ENCODE measurements around the gene HNRNPU.

- no peak for TF ChIP-seq MEIS2 (CRISPR knock-in tag; IDR thresholded peaks at IDR 0.05)
- TF ChIP-seq ZNF414 (CRISPR knock-in tag; IDR thresholded peaks at IDR 0.05): no peak
These were observed 10.2 kb downstream of the HNRNPU start for GRCh38 chr1:244854166-244854565.

Measured in HepG2 (cell line).